H1 (cell line): ENCODE measurements around the gene GUCY2F. TPM values are rescaled to one million over a fixed set of nuclear protein-coding genes. Genes with fewer than 3 reads are reported as not detected.

Experiments used
- CTCF ChIA-PET: fragments of 300-600 bp; sonication (Branson Sonifier 250); formaldehyde crosslinking; loops from one replicate; lab custom pipeline; 2021; ENCODE audit not compliant: partially characterized antibody; lab: Charles Lee
- POLR2A ChIA-PET: fragments of 300-600 bp; sonication (Branson Sonifier 250); formaldehyde crosslinking; loops from one replicate; lab custom pipeline; 2021; ENCODE audit warnings: inconsistent platforms; ENCODE audit not compliant: partially characterized antibody; lab: Charles Lee
- DNase-seq, 2 experiments: peaks; one replicate each; pipeline versions ENCODE4 v3.0.0 to v3.0.0-alpha.2; 2010 to 2022; ENCODE audit warnings: low spot score in 2 of 2, low read depth in 1 of 2, mixed read lengths in 1 of 2
- FAIRE-seq: peaks from 2 replicates; lab custom pipeline; 2011; peaks lifted over from hg19 to GRCh38; lab: Jason Lieb, UNC
- H2AFZ ChIP-seq: 2 replicates; pipeline ENCODE4 v1.8.1; 2012; ENCODE audit warnings: low read length, inconsistent platforms
- H2AK5ac ChIP-seq: 2 replicates; pipeline ENCODE4 v1.6.1; 2013; ENCODE audit warnings: low read depth, low read length
- H2BK120ac ChIP-seq: replicated peaks from 2 replicates; pipeline ENCODE3; 2013; ENCODE audit warnings: low read depth, low read length, inconsistent platforms
- H2BK12ac ChIP-seq: 2 replicates; pipeline ENCODE4 v1.6.1; 2013; ENCODE audit warnings: low read depth, low read length
- H2BK15ac ChIP-seq: 2 replicates; pipeline ENCODE4 v1.6.1; 2013; ENCODE audit warnings: low read length
- H2BK20ac ChIP-seq: 2 replicates; pipeline ENCODE4 v1.6.1; 2013; ENCODE audit warnings: low read length
- H2BK5ac ChIP-seq: 2 replicates; pipeline ENCODE4 v1.6.1; 2013; ENCODE audit warnings: low read depth, low read length
- H3K14ac ChIP-seq: 2 replicates; pipeline ENCODE4 v1.6.1; 2013; ENCODE audit warnings: inconsistent platforms; ENCODE audit not compliant: insufficient read length
- H3K18ac ChIP-seq: 2 replicates; pipeline ENCODE4 v1.6.1; 2013; ENCODE audit warnings: low read length; ENCODE audit errors: extremely low read depth
- H3K23ac ChIP-seq: 2 replicates; pipeline ENCODE4 v1.6.1; 2013; ENCODE audit warnings: inconsistent platforms; ENCODE audit not compliant: insufficient read length
- H3K23me2 ChIP-seq: 2 replicates; pipeline ENCODE4 v1.6.1; 2013; ENCODE audit warnings: low read depth, low read length
- H3K27ac ChIP-seq: 2 replicates; pipeline ENCODE4 v1.6.1; 2011; ENCODE audit warnings: low read depth, low read length, inconsistent platforms
- H3K27me3 ChIP-seq, 4 experiments: replicated peaks in 1 of 4; 1 replicate in 1 of 4; 2 replicates in 3 of 4; pipeline versions ENCODE4 v1.6.1 to v1.8.1; 2011 to 2013; ENCODE audit warnings: low read length in 3 of 4, mild to moderate bottlenecking in 3 of 4, inconsistent platforms in 2 of 4, mixed read lengths in 2 of 4, moderate library complexity in 1 of 4; ENCODE audit not compliant: control insufficient read depth in 3 of 4, insufficient read depth in 3 of 4; ENCODE audit errors: extremely low read depth in 1 of 4
- H3K36me3 ChIP-seq, 4 experiments: 2 replicates each; pipeline versions ENCODE4 v1.6.1 to v1.8.1; 2011 to 2013; ENCODE audit warnings: mild to moderate bottlenecking in 4 of 4, low read length in 3 of 4, moderate library complexity in 2 of 4, control low read depth in 1 of 4, inconsistent platforms in 1 of 4; ENCODE audit not compliant: insufficient read depth in 4 of 4, control insufficient read depth in 2 of 4
- H3K4ac ChIP-seq: replicated peaks from 2 replicates; pipeline ENCODE3; 2013; ENCODE audit warnings: low read length, low read depth, mixed read lengths, inconsistent platforms; ENCODE audit not compliant: insufficient read length
- H3K4me1 ChIP-seq, 4 experiments: replicated peaks in 1 of 4; 1 replicate in 1 of 4; 2 replicates in 3 of 4; pipeline versions ENCODE4 v1.6.1 to v1.8.1; 2011 to 2013; ENCODE audit warnings: low read length in 3 of 4, inconsistent platforms in 2 of 4, mixed read lengths in 1 of 4; ENCODE audit not compliant: insufficient read depth in 4 of 4, control insufficient read depth in 3 of 4
- H3K4me2 ChIP-seq, 2 experiments: 2 replicates each; pipeline versions ENCODE4 v1.6.1 to v1.8.1; 2011 to 2013; ENCODE audit warnings: low read depth in 2 of 2, low read length in 2 of 2, control low read depth in 1 of 2, inconsistent platforms in 1 of 2, mild to moderate bottlenecking in 1 of 2; ENCODE audit not compliant: insufficient read depth in 1 of 2
- H3K4me3 ChIP-seq, 4 experiments: fragments of 200-600, 300-600 bp in 1 of 4; sonication (generic), shearing (Covaris generic), sonication (Bioruptor Twin) in 1 of 4; 2 replicates each; pipeline versions ENCODE4 v1.5.1 to v1.8.1; 2011 to 2016; ENCODE audit warnings: low read length in 4 of 4, low read depth in 3 of 4, control low read depth in 2 of 4, inconsistent platforms in 2 of 4, mild to moderate bottlenecking in 2 of 4, mixed read lengths in 1 of 4, moderate library complexity in 1 of 4; ENCODE audit not compliant: insufficient read depth in 2 of 4; ENCODE audit errors: extremely low read depth in 1 of 4
- H3K56ac ChIP-seq: replicated peaks from 2 replicates; pipeline ENCODE3; 2013; ENCODE audit warnings: low read depth, mild to moderate bottlenecking, mixed read lengths, low read length, inconsistent platforms; ENCODE audit not compliant: insufficient read length
- H3K79me1 ChIP-seq: 2 replicates; pipeline ENCODE4 v1.6.1; 2013; ENCODE audit warnings: low read depth, low read length, control low read depth
- H3K79me2 ChIP-seq, 2 experiments: 2 replicates each; pipeline versions ENCODE4 v1.6.1 to v1.8.1; 2012 to 2013; ENCODE audit warnings: low read length in 2 of 2, mild to moderate bottlenecking in 2 of 2, inconsistent platforms in 1 of 2; ENCODE audit not compliant: insufficient read depth in 2 of 2, control insufficient read depth in 1 of 2
- H3K9ac ChIP-seq, 4 experiments: replicated peaks in 1 of 4; 1 replicate in 1 of 4; 2 replicates in 3 of 4; pipeline versions ENCODE4 v1.6.1 to v1.8.1; 2011 to 2013; ENCODE audit warnings: low read depth in 3 of 4, low read length in 3 of 4, control low read depth in 2 of 4, mild to moderate bottlenecking in 2 of 4, moderate library complexity in 2 of 4, inconsistent platforms in 1 of 4; ENCODE audit errors: extremely low read depth in 1 of 4
- H3K9me3 ChIP-seq, 2 experiments: 2 replicates each; pipeline versions ENCODE4 v1.6.1 to v1.8.1; 2012 to 2013; ENCODE audit warnings: mild to moderate bottlenecking in 2 of 2, moderate library complexity in 2 of 2, control low read depth in 1 of 2, inconsistent platforms in 1 of 2, low read depth in 1 of 2, low read length in 1 of 2, mixed read lengths in 1 of 2; ENCODE audit not compliant: insufficient read depth in 2 of 2
- H4K20me1 ChIP-seq, 2 experiments: replicated peaks in 1 of 2; 2 replicates each; pipeline versions ENCODE3 to v1.8.1; 2011 to 2013; ENCODE audit warnings: inconsistent platforms in 2 of 2, low read length in 2 of 2, mild to moderate bottlenecking in 1 of 2; ENCODE audit not compliant: insufficient read depth in 2 of 2, control insufficient read depth in 1 of 2
- H4K5ac ChIP-seq: 2 replicates; pipeline ENCODE4 v1.6.1; 2013; ENCODE audit warnings: low read length, low read depth, mixed read lengths, inconsistent platforms; ENCODE audit not compliant: insufficient read length
- H4K8ac ChIP-seq: 2 replicates; pipeline ENCODE4 v1.8.0; 2013; ENCODE audit warnings: mild to moderate bottlenecking, moderate library complexity, low read length, inconsistent platforms; ENCODE audit not compliant: insufficient read depth; ENCODE audit errors: extremely low read depth
- H4K91ac ChIP-seq: replicated peaks from 2 replicates; pipeline ENCODE3; 2013; ENCODE audit warnings: low read length, mixed read lengths, inconsistent platforms; ENCODE audit not compliant: insufficient read length
- ASH2L ChIP-seq: fragments of 200-600, 300-600 bp; sonication (generic); IDR thresholded peaks from one replicate; pipeline ENCODE4 v1.7.1; 2017; ENCODE audit warnings: low read length
- BCL11A ChIP-seq, 2 experiments: IDR thresholded peaks; one replicate each; pipeline ENCODE4 v1.6.1; 2011; ENCODE audit warnings: low read depth in 2 of 2, low read length in 2 of 2, mild to moderate bottlenecking in 2 of 2
- CEBPB ChIP-seq: IDR thresholded peaks from 2 replicates; pipeline ENCODE4 v1.6.1; 2012; ENCODE audit warnings: low read depth, low read length
- EZH2 ChIP-seq: fragments of 200-600 bp; sonication (generic); IDR thresholded peaks from 2 replicates; pipeline ENCODE4 v1.7.1; 2012; ENCODE audit warnings: low read depth, mild to moderate bottlenecking, moderate library complexity, low read length, inconsistent platforms; ENCODE audit not compliant: severe bottlenecking
- GABPA ChIP-seq: IDR thresholded peaks from 2 replicates; pipeline ENCODE4 v1.6.1; 2011; ENCODE audit warnings: mild to moderate bottlenecking, low read length, moderate library complexity, borderline replicate concordance; ENCODE audit not compliant: insufficient read depth
- HDAC6 ChIP-seq: IDR thresholded peaks from one replicate; pipeline ENCODE4 v1.7.1; 2012; ENCODE audit warnings: low read depth, mild to moderate bottlenecking, inconsistent platforms, low read length, moderate library complexity
- MAX ChIP-seq: IDR thresholded peaks from 2 replicates; pipeline ENCODE4 v1.6.1; 2012; ENCODE audit warnings: inconsistent platforms
- POLR2AphosphoS5 ChIP-seq: IDR thresholded peaks from 2 replicates; pipeline ENCODE4 v1.6.1; 2011; ENCODE audit warnings: low read depth, low read length
- RBBP5 ChIP-seq: IDR thresholded peaks from 2 replicates; pipeline ENCODE4 v1.7.1; 2012; ENCODE audit warnings: low read depth, mild to moderate bottlenecking, inconsistent platforms, low read length, moderate library complexity, borderline replicate concordance
- RNF2 ChIP-seq: fragments of 200-900, 300-1000 bp; sonication (generic); IDR thresholded peaks from 2 replicates; pipeline ENCODE4 v1.7.1; 2016; ENCODE audit warnings: borderline replicate concordance, low read depth, mild to moderate bottlenecking, antibody characterized with exemption, low read length; ENCODE audit not compliant: poor library complexity, severe bottlenecking; ENCODE audit errors: missing control alignments
- SRF ChIP-seq: IDR thresholded peaks from 2 replicates; pipeline ENCODE4 v1.6.1; 2011; ENCODE audit warnings: mild to moderate bottlenecking, low read depth, low read length, moderate library complexity
- SUZ12 ChIP-seq: fragments of 200-600 bp; sonication (generic); IDR thresholded peaks from 2 replicates; pipeline ENCODE4 v1.6.1; 2012; ENCODE audit warnings: mild to moderate bottlenecking, inconsistent platforms, low read length, moderate library complexity, mixed read lengths
- TAF7 ChIP-seq: optimal IDR thresholded peaks from 2 replicates; pipeline ENCODE3; 2011; ENCODE audit warnings: low read depth, mild to moderate bottlenecking, inconsistent platforms, low read length, moderate library complexity, borderline replicate concordance
- TCF12 ChIP-seq: IDR thresholded peaks from 2 replicates; pipeline ENCODE4 v1.6.1; 2011; ENCODE audit warnings: low read depth, mild to moderate bottlenecking, low read length
- YY1 ChIP-seq: IDR thresholded peaks from 2 replicates; pipeline ENCODE4 v1.6.1; 2011; ENCODE audit warnings: low read depth, mild to moderate bottlenecking, low read length
- WGBS, 2 experiments: shearing (Covaris generic) in 1 of 2; methylation state at CpG; one replicate each; pipeline versions ENCODE4 v1.1.6 to v1.1.7; 2013 to 2015; ENCODE audit warnings: low lambda C conversion rate in 2 of 2, mixed read lengths in 2 of 2, inconsistent platforms in 1 of 2, low coverage in 1 of 2, missing lambda C conversion rate in 1 of 2; ENCODE audit not compliant: insufficient replicate concordance in 2 of 2, insufficient coverage in 1 of 2, insufficient read length in 1 of 2; ENCODE audit errors: extremely low coverage in 1 of 2, missing lambda C conversion rate in 1 of 2; 5-methylcytosine and 5-hydroxymethylcytosine counted together
- polyA plus RNA-seq, 7 experiments: library from polyadenylated mRNA; depleted of rRNA in 3 of 7; stranded (reverse) in 5 of 7; unstranded in 2 of 7; fragments of >200 nt in 5 of 7; fragments of 200-250 nt in 2 of 7; gene quantifications; 1 replicate in 5 of 7; 2 replicates in 1 of 7; 4 replicates in 1 of 7; pipeline versions ENCODE4 v1.2.1 to v1.2.3, GENCODE V29; 2011 to 2013; ENCODE audit warnings: missing spikeins in 2 of 7, mixed read lengths in 2 of 7
- total RNA-seq: library from RNA; stranded (reverse); fragmentation: NEBNext Ultra II Directional; extraction: Animal tissue kit (Norgen Biotek cat#: 25700); gene quantifications from 2 replicates; pipeline ENCODE4 v1.2.1, GENCODE V29; 2021

Gene GUCY2F
- total and polyA plus RNA-seq, 2 of the 8 experiments (the other 6 are each of a cell fraction or from before 2014, with no cell fraction given) = 0.02 TPM; not detected in 1

GRCh38 chrX:109357706-109358105 is 124.2 kb downstream of the GUCY2F start:
- H3K56ac ChIP-seq = no peak overlapping the region
- H3K9ac ChIP-seq = no peak overlapping the region
- FAIRE-seq (no peak), DNase-seq (no peak)
- H3K4me2 ChIP-seq = no peak overlapping the region
- H3K79me1 ChIP-seq = no peaks in the 10 kb centered on the region
- H2BK20ac ChIP-seq = no peak overlapping the region
- H2AK5ac ChIP-seq = no peak overlapping the region
- no peaks in the 10 kb centered on the region for H3K9me3 ChIP-seq
- CTCF ChIA-PET = no interaction called here
- H3K23me2 ChIP-seq = no peaks in the 10 kb centered on the region
- H2BK15ac ChIP-seq = no peak overlapping the region
- no peak overlapping the region for H4K91ac ChIP-seq
- H3K79me2 ChIP-seq = no peaks in the 10 kb centered on the region
- H3K4me3 ChIP-seq = no peak overlapping the region
- no peaks in the 10 kb centered on the region for H4K20me1 ChIP-seq
- no peak overlapping the region for H3K4ac ChIP-seq
- no peak overlapping the region for H3K23ac ChIP-seq
- no peak overlapping the region for H4K5ac ChIP-seq
- H3K4me1 ChIP-seq = no peaks in the 10 kb centered on the region
- H2BK120ac ChIP-seq = no peak overlapping the region
- no peak overlapping the region for H2AFZ ChIP-seq
- H3K27me3 ChIP-seq = no peaks in the 10 kb centered on the region
- H3K14ac ChIP-seq = no peak overlapping the region
- H3K27ac ChIP-seq = no peak overlapping the region
- H3K18ac ChIP-seq = no peak overlapping the region
- H2BK5ac ChIP-seq = no peak overlapping the region
- WGBS, 2 experiments = 96% methylated on average over 3 of the region's 3 CpGs; no CpG with 5 or more reads in 1 of the 2 experiments
- POLR2A ChIA-PET = no interaction called here
- H2BK12ac ChIP-seq = no peak overlapping the region
- no peaks in the 10 kb centered on the region for H3K36me3 ChIP-seq
- no peak overlapping the region for H4K8ac ChIP-seq
- TF ChIP-seq RBBP5 (no peak), TAF7 (no peak), POLR2AphosphoS5 (no peak), TCF12 (no peak), SRF (no peak), YY1 (no peak), EZH2 (no peak), RNF2 (no peak), MAX (no peak), BCL11A (IDR thresholded peaks at IDR 0.05; ENCODE audit: low read depth in 2 of 2, low read length in 2 of 2) (no peak), HDAC6 (no peak), SUZ12 (no peak), ASH2L (no peak), CEBPB (no peak), GABPA (no peak)
